K562 (cell line): ENCODE measurements around the gene NOP16. TPM values are rescaled to one million over a fixed set of nuclear protein-coding genes. Genes with fewer than 3 reads are reported as not detected.

Source experiments
- CAMTA2 ChIP-seq: fragments of 250-450 bp; sonication (Bioruptor Pico); conservative IDR thresholded peaks from 2 replicates; pipeline ENCODE4 v1.5.1; 2022
- EP400 ChIP-seq: fragments of 450-650 bp; IDR thresholded peaks from 2 replicates; pipeline ENCODE4 v1.6.1; 2017; ENCODE audit warnings: antibody characterized with exemption, mild to moderate bottlenecking, moderate library complexity
- MAFG ChIP-seq: fragments of 450-650 bp; conservative IDR thresholded peaks from 2 replicates; pipeline ENCODE4 v1.6.1; 2016; ENCODE audit warnings: missing genetic modification characterization, missing compliant biosample characterization
- NEUROD1 ChIP-seq: fragments of 150-350 bp; IDR thresholded peaks from 2 replicates; pipeline ENCODE4 v1.6.1; 2014; ENCODE audit warnings: borderline replicate concordance, low read length, low read depth; ENCODE audit not compliant: partially characterized antibody
- NR2C1 ChIP-seq, 2 experiments: fragments of 450-650 bp; IDR thresholded peaks; 2 replicates each; pipeline ENCODE4 v1.6.1; 2017; ENCODE audit warnings: mild to moderate bottlenecking in 2 of 2, antibody characterized with exemption in 1 of 2, inconsistent platforms in 1 of 2, missing compliant biosample characterization in 1 of 2, missing genetic modification characterization in 1 of 2
- PHF21A ChIP-seq: fragments of 450-650 bp; IDR thresholded peaks from 2 replicates; pipeline ENCODE4 v1.6.1; 2017; ENCODE audit warnings: low read depth, borderline replicate concordance
- POLR2A ChIP-seq: fragments of 450-650 bp; conservative IDR thresholded peaks from 2 replicates; pipeline ENCODE4 v1.6.1; 2016
- RBM34 ChIP-seq: fragments of 200-400 bp; formaldehyde crosslinking; IDR thresholded peaks from 2 replicates; pipeline ENCODE4 v1.6.1; 2018; ENCODE audit warnings: low read length, borderline replicate concordance; ENCODE audit not compliant: insufficient read depth
- polyA plus RNA-seq, 8 experiments: library from polyadenylated mRNA; depleted of rRNA in 4 of 8; stranded (reverse) in 5 of 8; unstranded in 3 of 8; fragments of >200 nt; fragmentation: Nextera tagmentation in 2 of 8; fragmentation: Illumina TruSeq in 1 of 8; extraction: Ambion mirVana in 2 of 8; extraction: Trizol in 1 of 8; gene quantifications; 2 replicates each; pipeline versions ENCODE4 v1.2.1 to v1.2.3, GENCODE V29; 2011 to 2014; ENCODE audit warnings: inconsistent platforms in 1 of 8, missing spikeins in 1 of 8
- total RNA-seq, 7 experiments: library from RNA; depleted of rRNA in 6 of 7; stranded (reverse); fragments of >200 nt in 6 of 7; fragmentation: Illumina TruSeq in 2 of 7; extraction: Trizol in 2 of 7; gene quantifications; 2 replicates each; pipeline versions ENCODE4 v1.2.1 to v1.2.3, GENCODE V29; 2011 to 2021; ENCODE audit warnings: low replicate concordance in 1 of 7
- TF ChIP-seq, protein P1 (sequence below), 2 experiments: fragments of 450-650 bp in 1 of 2; sonication (generic) in 1 of 2; formaldehyde crosslinking in 1 of 2; IDR thresholded peaks; 2 replicates each; pipeline versions ENCODE4 v1.7.1 to v1.9.0; 2016 to 2022; ENCODE audit warnings: inconsistent platforms in 1 of 2, mild to moderate bottlenecking in 1 of 2, missing genetic modification reagents in 1 of 2
- TF ChIP-seq, protein P2 (sequence below): fragments of 150-350 bp; conservative IDR thresholded peaks from 2 replicates; pipeline ENCODE4 v1.6.1; 2014; ENCODE audit warnings: low read length
- TF ChIP-seq, protein P3 (sequence below): fragments of 450-650 bp; formaldehyde crosslinking; IDR thresholded peaks from 2 replicates; pipeline ENCODE4 v1.4.0; 2020; ENCODE audit warnings: mild to moderate bottlenecking, moderate library complexity
- TF ChIP-seq, protein P4 (sequence below): fragments of 250-450 bp; sonication (Bioruptor Pico); IDR thresholded peaks from 2 replicates; pipeline ENCODE4 v1.8.0; 2022; ENCODE audit warnings: moderate library complexity, mild to moderate bottlenecking, inconsistent platforms

NOP16 gene
- total and polyA plus RNA-seq, 9 of the 15 experiments (the other 6 are each of a cell fraction or from before 2014, with no cell fraction given): 92.5 to 342 (median 148) TPM

DNA sequence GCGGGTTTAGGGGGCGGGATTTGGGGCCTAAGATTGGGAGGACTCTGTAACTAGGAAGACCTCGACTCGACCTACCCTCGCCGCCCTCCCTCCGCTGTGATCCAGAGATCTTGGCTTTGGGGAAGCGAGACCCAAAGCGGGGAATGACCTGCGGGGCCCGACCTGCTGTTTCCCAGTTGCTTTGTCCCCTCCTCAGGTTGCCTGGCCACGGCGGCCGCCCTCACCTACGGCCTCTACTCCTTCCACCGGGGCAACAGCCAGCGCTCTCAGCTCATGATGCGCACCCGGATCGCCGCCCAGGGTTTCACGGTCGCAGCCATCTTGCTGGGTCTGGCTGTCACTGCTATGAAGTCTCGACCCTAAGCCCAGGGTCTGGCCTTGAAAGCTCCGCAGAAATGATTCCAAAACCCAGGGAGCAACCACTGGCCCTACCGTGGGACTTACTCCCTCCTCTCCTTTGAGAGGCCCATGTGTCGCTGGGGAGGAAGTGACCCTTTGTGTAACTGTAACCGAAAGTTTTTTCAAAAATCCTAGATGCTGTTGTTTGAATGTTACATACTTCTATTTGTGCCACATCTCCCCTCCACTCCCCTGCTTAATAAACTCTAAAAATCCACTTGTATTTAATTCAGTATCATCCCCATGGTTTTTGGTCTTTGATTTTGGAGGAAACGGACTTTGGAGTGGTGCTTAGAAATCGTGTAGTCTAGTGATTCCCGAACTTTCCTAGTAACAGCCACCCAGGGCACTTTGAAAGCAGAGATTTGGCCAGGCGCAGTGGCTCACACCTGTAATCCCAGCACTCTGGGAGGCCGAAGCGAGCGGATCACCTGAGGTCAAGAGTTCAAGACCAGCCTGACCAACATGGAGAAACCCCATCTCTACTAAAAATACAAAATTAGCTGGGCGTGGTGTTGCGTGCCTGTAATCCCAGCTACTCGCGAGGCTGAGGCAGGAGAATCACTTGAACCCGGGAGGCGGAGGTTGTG, 1.0 kb upstream of the NOP16 start (continued):
- TF ChIP-seq, protein P1, sequence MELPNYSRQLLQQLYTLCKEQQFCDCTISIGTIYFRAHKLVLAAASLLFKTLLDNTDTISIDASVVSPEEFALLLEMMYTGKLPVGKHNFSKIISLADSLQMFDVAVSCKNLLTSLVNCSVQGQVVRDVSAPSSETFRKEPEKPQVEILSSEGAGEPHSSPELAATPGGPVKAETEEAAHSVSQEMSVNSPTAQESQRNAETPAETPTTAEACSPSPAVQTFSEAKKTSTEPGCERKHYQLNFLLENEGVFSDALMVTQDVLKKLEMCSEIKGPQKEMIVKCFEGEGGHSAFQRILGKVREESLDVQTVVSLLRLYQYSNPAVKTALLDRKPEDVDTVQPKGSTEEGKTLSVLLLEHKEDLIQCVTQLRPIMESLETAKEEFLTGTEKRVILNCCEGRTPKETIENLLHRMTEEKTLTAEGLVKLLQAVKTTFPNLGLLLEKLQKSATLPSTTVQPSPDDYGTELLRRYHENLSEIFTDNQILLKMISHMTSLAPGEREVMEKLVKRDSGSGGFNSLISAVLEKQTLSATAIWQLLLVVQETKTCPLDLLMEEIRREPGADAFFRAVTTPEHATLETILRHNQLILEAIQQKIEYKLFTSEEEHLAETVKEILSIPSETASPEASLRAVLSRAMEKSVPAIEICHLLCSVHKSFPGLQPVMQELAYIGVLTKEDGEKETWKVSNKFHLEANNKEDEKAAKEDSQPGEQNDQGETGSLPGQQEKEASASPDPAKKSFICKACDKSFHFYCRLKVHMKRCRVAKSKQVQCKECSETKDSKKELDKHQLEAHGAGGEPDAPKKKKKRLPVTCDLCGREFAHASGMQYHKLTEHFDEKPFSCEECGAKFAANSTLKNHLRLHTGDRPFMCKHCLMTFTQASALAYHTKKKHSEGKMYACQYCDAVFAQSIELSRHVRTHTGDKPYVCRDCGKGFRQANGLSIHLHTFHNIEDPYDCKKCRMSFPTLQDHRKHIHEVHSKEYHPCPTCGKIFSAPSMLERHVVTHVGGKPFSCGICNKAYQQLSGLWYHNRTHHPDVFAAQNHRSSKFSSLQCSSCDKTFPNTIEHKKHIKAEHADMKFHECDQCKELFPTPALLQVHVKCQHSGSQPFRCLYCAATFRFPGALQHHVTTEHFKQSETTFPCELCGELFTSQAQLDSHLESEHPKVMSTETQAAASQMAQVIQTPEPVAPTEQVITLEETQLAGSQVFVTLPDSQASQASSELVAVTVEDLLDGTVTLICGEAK (IDR thresholded peaks at IDR 0.05): no peak
- TF ChIP-seq, protein P1 (CRISPR knock-in tag; IDR thresholded peaks at IDR 0.05): no peak
- no peak for TF ChIP-seq NEUROD1
- TF ChIP-seq NR2C1 (IDR thresholded peaks at IDR 0.05): no peak
- no peak for TF ChIP-seq NR2C1 (tag; IDR thresholded peaks at IDR 0.05)
- TF ChIP-seq, protein P2, sequence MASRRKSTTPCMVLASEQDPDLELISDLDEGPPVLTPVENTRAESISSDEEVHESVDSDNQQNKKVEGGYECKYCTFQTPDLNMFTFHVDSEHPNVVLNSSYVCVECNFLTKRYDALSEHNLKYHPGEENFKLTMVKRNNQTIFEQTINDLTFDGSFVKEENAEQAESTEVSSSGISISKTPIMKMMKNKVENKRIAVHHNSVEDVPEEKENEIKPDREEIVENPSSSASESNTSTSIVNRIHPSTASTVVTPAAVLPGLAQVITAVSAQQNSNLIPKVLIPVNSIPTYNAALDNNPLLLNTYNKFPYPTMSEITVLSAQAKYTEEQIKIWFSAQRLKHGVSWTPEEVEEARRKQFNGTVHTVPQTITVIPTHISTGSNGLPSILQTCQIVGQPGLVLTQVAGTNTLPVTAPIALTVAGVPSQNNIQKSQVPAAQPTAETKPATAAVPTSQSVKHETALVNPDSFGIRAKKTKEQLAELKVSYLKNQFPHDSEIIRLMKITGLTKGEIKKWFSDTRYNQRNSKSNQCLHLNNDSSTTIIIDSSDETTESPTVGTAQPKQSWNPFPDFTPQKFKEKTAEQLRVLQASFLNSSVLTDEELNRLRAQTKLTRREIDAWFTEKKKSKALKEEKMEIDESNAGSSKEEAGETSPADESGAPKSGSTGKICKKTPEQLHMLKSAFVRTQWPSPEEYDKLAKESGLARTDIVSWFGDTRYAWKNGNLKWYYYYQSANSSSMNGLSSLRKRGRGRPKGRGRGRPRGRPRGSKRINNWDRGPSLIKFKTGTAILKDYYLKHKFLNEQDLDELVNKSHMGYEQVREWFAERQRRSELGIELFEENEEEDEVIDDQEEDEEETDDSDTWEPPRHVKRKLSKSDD: no peak
- no peak for TF ChIP-seq EP400
- TF ChIP-seq, protein P3, sequence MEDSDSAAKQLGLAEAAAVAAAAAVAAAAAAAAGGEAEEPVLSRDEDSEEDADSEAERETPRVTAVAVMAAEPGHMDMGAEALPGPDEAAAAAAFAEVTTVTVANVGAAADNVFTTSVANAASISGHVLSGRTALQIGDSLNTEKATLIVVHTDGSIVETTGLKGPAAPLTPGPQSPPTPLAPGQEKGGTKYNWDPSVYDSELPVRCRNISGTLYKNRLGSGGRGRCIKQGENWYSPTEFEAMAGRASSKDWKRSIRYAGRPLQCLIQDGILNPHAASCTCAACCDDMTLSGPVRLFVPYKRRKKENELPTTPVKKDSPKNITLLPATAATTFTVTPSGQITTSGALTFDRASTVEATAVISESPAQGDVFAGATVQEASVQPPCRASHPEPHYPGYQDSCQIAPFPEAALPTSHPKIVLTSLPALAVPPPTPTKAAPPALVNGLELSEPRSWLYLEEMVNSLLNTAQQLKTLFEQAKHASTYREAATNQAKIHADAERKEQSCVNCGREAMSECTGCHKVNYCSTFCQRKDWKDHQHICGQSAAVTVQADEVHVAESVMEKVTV (CRISPR knock-in tag): no peak
- peak; percentile 77 for TF ChIP-seq POLR2A
- TF ChIP-seq MAFG (tag): no peak
- TF ChIP-seq, protein P4, sequence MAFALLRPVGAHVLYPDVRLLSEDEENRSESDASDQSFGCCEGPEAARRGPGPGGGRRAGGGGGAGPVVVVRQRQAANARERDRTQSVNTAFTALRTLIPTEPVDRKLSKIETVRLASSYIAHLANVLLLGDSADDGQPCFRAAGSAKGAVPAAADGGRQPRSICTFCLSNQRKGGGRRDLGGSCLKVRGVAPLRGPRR (CRISPR knock-in tag): no peak
- no peak for TF ChIP-seq CAMTA2
- no peak for TF ChIP-seq PHF21A
- TF ChIP-seq RBM34: no peak
